K562 (cell line): ENCODE measurements around the gene MPIG6B. TPM values are rescaled to one million over a fixed set of nuclear protein-coding genes. Genes with fewer than 3 reads are reported as not detected.

ENCODE experiments used
- CC2D1A ChIP-seq: fragments of 450-650 bp; IDR thresholded peaks from 2 replicates; pipeline ENCODE4 v1.6.1; 2017; ENCODE audit warnings: mild to moderate bottlenecking
- CREB5 ChIP-seq: fragments of 250-450 bp; sonication (Bioruptor Pico); IDR thresholded peaks from 2 replicates; pipeline ENCODE4 v1.5.0; 2020; ENCODE audit warnings: mild to moderate bottlenecking
- CSDE1 ChIP-seq, 2 experiments: fragments of 450-650 bp; IDR thresholded peaks; 2 replicates each; pipeline ENCODE4 v1.6.1; 2016; ENCODE audit warnings: mild to moderate bottlenecking in 1 of 2
- GTF2E2 ChIP-seq: fragments of 200-800 bp; sonication (Bioruptor generic); IDR thresholded peaks from 2 replicates; pipeline ENCODE4 v1.6.1; 2016; ENCODE audit warnings: missing genetic modification characterization, missing compliant biosample characterization
- HDAC6 ChIP-seq: IDR thresholded peaks from 2 replicates; pipeline ENCODE4 v1.6.1; 2012; ENCODE audit warnings: low read depth, mild to moderate bottlenecking, control low read depth, inconsistent platforms, low read length, moderate library complexity
- HNRNPUL1 ChIP-seq: fragments of 200-400 bp; formaldehyde crosslinking; IDR thresholded peaks from 2 replicates; pipeline ENCODE4 v1.6.1; 2017; ENCODE audit warnings: low read length
- LCOR ChIP-seq: sonication (generic); formaldehyde crosslinking; IDR thresholded peaks from 2 replicates; pipeline ENCODE4 v1.8.0; 2022; ENCODE audit warnings: mild to moderate bottlenecking, missing genetic modification reagents
- SIRT6 ChIP-seq: IDR thresholded peaks from one replicate; pipeline ENCODE4 v1.6.1; 2012; ENCODE audit warnings: low read depth, mild to moderate bottlenecking, control low read depth, inconsistent platforms, low read length, moderate library complexity
- SNRNP70 ChIP-seq: fragments of 200-400 bp; formaldehyde crosslinking; optimal IDR thresholded peaks from 2 replicates; pipeline ENCODE3; 2017; ENCODE audit warnings: low read depth, low read length
- TRIM24 ChIP-seq, 2 experiments: fragments of 450-650 bp; IDR thresholded peaks; 2 replicates each; pipeline ENCODE4 v1.6.1; 2016
- TSHZ1 ChIP-seq: fragments of 250-450 bp; sonication (Bioruptor Pico); IDR thresholded peaks from 2 replicates; pipeline ENCODE4 v1.4.0; 2020; ENCODE audit warnings: mild to moderate bottlenecking, moderate library complexity
- USF1 ChIP-seq: sonication (generic); formaldehyde crosslinking; IDR thresholded peaks from 2 replicates; pipeline ENCODE4 v1.9.0; 2022; ENCODE audit warnings: mild to moderate bottlenecking, missing genetic modification reagents
- WHSC1 ChIP-seq: IDR thresholded peaks from one replicate; pipeline ENCODE4 v1.6.1; 2012; ENCODE audit warnings: low read length, control low read depth, inconsistent platforms
- ZBTB11 ChIP-seq, 3 experiments: fragments of 200-800 bp in 1 of 3; fragments of 250-450 bp in 1 of 3; fragments of 450-650 bp in 1 of 3; sonication (Bioruptor Pico) in 1 of 3; sonication (Bioruptor generic) in 1 of 3; formaldehyde crosslinking in 1 of 3; IDR thresholded peaks; 2 replicates each; pipeline versions ENCODE4 v1.6.1 to v1.8.0; 2016 to 2022; ENCODE audit warnings: mild to moderate bottlenecking in 2 of 3, missing genetic modification characterization in 2 of 3, missing compliant biosample characterization in 1 of 3, moderate library complexity in 1 of 3
- ZNF184 ChIP-seq: sonication (generic); formaldehyde crosslinking; IDR thresholded peaks from 2 replicates; pipeline ENCODE4 v1.5.0; 2020; ENCODE audit warnings: missing genetic modification reagents
- ZNF324 ChIP-seq: fragments of 250-450 bp; sonication (Bioruptor Pico); IDR thresholded peaks from 2 replicates; pipeline ENCODE4 v1.4.0; 2020; ENCODE audit warnings: mild to moderate bottlenecking
- ZNF766 ChIP-seq: fragments of 200-800 bp; sonication (Bioruptor generic); conservative IDR thresholded peaks from 2 replicates; pipeline ENCODE4 v1.6.1; 2016; ENCODE audit warnings: missing genetic modification characterization, missing compliant biosample characterization
- ZNF79 ChIP-seq: fragments of 250-450 bp; sonication (Bioruptor Pico); IDR thresholded peaks from 2 replicates; pipeline ENCODE4 v1.4.0; 2020; ENCODE audit warnings: low read depth, mild to moderate bottlenecking, moderate library complexity
- polyA plus RNA-seq, 8 experiments: library from polyadenylated mRNA; depleted of rRNA in 4 of 8; stranded (reverse) in 5 of 8; unstranded in 3 of 8; fragments of >200 nt; fragmentation: Nextera tagmentation in 2 of 8; fragmentation: Illumina TruSeq in 1 of 8; extraction: Ambion mirVana in 2 of 8; extraction: Trizol in 1 of 8; gene quantifications; 2 replicates each; pipeline versions ENCODE4 v1.2.1 to v1.2.3, GENCODE V29; 2011 to 2014; ENCODE audit warnings: inconsistent platforms in 1 of 8, missing spikeins in 1 of 8
- total RNA-seq, 7 experiments: library from RNA; depleted of rRNA in 6 of 7; stranded (reverse); fragments of >200 nt in 6 of 7; fragmentation: Illumina TruSeq in 2 of 7; extraction: Trizol in 2 of 7; gene quantifications; 2 replicates each; pipeline versions ENCODE4 v1.2.1 to v1.2.3, GENCODE V29; 2011 to 2021; ENCODE audit warnings: low replicate concordance in 1 of 7

MPIG6B gene
- total and polyA plus RNA-seq, 9 of the 15 experiments (the other 6 are each of a cell fraction or from before 2014, with no cell fraction given): 0.11 to 1.2 (median 0.28) TPM; not detected in 1

- TF ChIP-seq HNRNPUL1 (peak; percentile 36; the same call in 1 of the 2 replicates), ZNF184 (CRISPR knock-in tag) (no peak), CSDE1 (IDR thresholded peaks at IDR 0.05) (no peak; a peak in 1 of 4 replicates), TRIM24 (IDR thresholded peaks at IDR 0.05) (peak; percentile 51 to 55; a peak in 2 of 4 replicates), SNRNP70 (no peak), ZBTB11 (CRISPR knock-in tag; IDR thresholded peaks at IDR 0.05) (peak in 2 of 3 experiments; percentile 9 to 57; a peak in 2 of 6 replicates), GTF2E2 (tag) (peak; percentile 75; the same call in 1 of the 2 replicates), TSHZ1 (no peak), SIRT6 (no peak), ZNF766 (CRISPR knock-in tag) (no peak), HDAC6 (no peak), USF1 (peak; percentile 46; the same call in 1 of the 2 replicates), ZNF79 (no peak), WHSC1 (peak; percentile 83), CC2D1A (peak; percentile 61; the same call in 1 of the 2 replicates), ZNF324 (no peak), LCOR (CRISPR knock-in tag) (peak; percentile 90), CREB5 (CRISPR knock-in tag) (no peak)
Observed at GRCh38 chr6:31690231-31691077, 32.7 kb upstream of the MPIG6B start (continued).
